T-helper 2 cell treated with Interferon-gamma antibody and Interleukin-4, amounts not matched to agents 5 μg/mL and 100 μg/mL, for 36 hours (primary cell): Measurements from ENCODE around the gene POLR2B.

ENCODE experiments used
- DNase-seq: peaks from one replicate; pipeline ENCODE4 v3.0.0; 2021; ENCODE audit warnings: low spot score
- H3K27ac Mint-ChIP-seq: one replicate; pipeline ENCODE4 v1.8.0; 2021; ENCODE audit warnings: mild to moderate bottlenecking, mixed read lengths
- H3K27me3 Mint-ChIP-seq: one replicate; pipeline ENCODE4 v1.8.0; 2021; ENCODE audit warnings: low read depth, mixed read lengths
- H3K36me3 Mint-ChIP-seq: one replicate; pipeline ENCODE4 v1.8.0; 2021; ENCODE audit warnings: low read depth, mixed read lengths
- H3K4me1 Mint-ChIP-seq: one replicate; pipeline ENCODE4 v1.8.0; 2021; ENCODE audit warnings: low read depth, mixed read lengths
- H3K4me3 Mint-ChIP-seq: one replicate; pipeline ENCODE4 v1.8.0; 2022; ENCODE audit warnings: mild to moderate bottlenecking, moderate library complexity, mixed read lengths
- H3K9me3 Mint-ChIP-seq: one replicate; pipeline ENCODE4 v1.8.0; 2021; ENCODE audit warnings: mixed read lengths

Gene POLR2B

DNA sequence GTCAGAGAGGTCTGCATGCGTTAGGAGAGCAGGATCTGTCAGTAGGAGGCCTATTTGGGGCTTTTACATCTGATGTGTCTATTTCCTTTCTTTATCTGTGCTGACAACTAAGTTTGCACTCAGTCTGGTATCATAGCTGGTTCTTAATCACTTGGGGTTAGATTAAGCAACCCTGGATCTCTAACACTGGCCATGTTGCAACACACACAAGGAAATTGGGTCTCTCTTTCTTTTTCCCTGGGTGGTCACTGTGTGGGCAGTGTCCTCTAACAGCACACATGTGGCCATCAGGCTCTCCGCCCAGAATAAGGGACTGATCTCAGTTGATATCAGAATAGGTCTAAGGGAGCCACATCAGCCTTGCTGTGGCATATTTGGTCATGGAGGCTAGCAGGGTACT lies 92.6 kb downstream of the POLR2B start:
- H3K27ac Mint-ChIP-seq, result no peak overlapping the region
- H3K4me1 Mint-ChIP-seq, result no peaks in the 10 kb centered on the region
- no peak overlapping the region for H3K4me3 Mint-ChIP-seq

DNA sequence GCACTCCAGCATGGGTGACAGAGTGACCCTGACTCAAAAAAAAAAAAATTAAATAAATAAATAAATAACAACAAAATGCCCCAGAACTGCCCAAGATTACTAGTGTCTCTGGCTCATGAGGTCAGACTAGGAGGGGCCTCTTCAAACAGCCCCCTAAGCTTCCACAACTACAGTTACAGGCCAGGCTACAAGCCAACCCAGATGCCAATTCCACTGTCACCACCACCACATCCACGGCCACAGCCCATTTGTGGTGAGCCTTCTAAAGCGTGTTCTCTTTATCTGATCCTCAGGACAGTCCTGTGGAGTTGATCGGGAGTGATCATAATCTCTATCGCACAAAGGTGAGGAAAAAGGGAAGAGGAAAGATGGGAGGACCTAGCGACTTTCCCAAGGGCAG lies 94.9 kb downstream of the POLR2B start:
- no peak overlapping the region for H3K27ac Mint-ChIP-seq
- H3K4me3 Mint-ChIP-seq, result no peak overlapping the region
- no peak for DNase-seq
- H3K9me3 Mint-ChIP-seq, result no peaks in the 10 kb centered on the region
- H3K4me1 Mint-ChIP-seq, result no peaks in the 10 kb centered on the region
- no peaks in the 10 kb centered on the region for H3K36me3 Mint-ChIP-seq
- peaks cover 2% of the 10 kb centered on the region for H3K27me3 Mint-ChIP-seq

More for the DNA sequence above, 92.6 kb downstream of the POLR2B start:
- Mint-ChIP-seq H3K9me3 (no peaks in the 10 kb centered on the region), H3K27me3 (peaks cover 5% of the 10 kb centered on the region), H3K36me3 (no peaks in the 10 kb centered on the region)
- no peak for DNase-seq

- Mint-ChIP-seq H3K36me3 (no peaks in the 10 kb centered on the region), H3K9me3 (no peaks in the 10 kb centered on the region), H3K4me1 (no peaks in the 10 kb centered on the region), H3K27me3 (peaks cover 3% of the 10 kb centered on the region), H3K27ac (no peak overlapping the region), H3K4me3 (no peak overlapping the region)
- DNase-seq, result no peak
Measured at GRCh38 chr4:57074744-57075143, 96.0 kb downstream of the POLR2B start.

DNA sequence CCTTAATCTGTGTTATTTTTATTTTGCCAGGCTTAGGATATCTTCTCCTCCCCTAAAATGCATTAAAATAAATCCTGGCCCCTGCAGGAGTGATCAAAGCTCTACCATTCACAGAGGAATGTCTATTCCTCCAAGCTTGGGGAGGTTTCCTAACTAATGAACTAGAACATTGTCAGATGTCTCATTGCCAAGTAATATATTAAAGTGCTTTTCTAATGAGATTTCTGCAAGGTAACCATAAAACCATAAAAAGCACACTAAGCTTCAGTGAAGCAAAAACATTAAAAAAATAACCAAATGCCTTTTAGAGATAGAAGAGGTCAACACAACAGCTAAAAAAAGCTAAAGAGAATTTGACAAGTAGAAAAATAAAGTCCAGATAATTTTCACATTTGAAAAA lies 96.7 kb downstream of the POLR2B start:
- no peak for DNase-seq
- H3K27ac Mint-ChIP-seq, result no peak overlapping the region
- no peaks in the 10 kb centered on the region for H3K4me1 Mint-ChIP-seq
- no peaks in the 10 kb centered on the region for H3K9me3 Mint-ChIP-seq
- H3K36me3 Mint-ChIP-seq, result no peaks in the 10 kb centered on the region
- no peak overlapping the region for H3K4me3 Mint-ChIP-seq
- H3K27me3 Mint-ChIP-seq, result peaks cover 3% of the 10 kb centered on the region

DNA sequence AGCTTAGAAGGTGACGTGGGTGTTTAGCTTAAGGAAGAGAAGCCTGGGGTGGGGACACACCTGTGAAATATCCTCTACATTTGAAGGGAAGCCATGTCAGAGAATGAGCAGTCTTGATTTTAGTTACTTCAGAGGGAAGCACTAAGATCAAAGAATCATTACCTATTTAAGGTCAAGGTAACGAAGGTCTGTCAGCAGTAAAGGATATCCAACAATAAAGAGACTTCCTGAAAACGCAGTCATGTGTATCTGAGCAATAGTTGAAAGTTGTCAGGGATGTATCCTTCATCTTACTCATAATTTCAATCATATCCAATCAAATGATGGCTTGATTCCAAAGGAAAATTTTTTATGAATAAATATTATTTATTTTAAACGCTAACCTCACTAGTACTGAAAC lies 98.0 kb downstream of the POLR2B start:
- H3K27me3 Mint-ChIP-seq, result peaks cover 5% of the 10 kb centered on the region

DNA sequence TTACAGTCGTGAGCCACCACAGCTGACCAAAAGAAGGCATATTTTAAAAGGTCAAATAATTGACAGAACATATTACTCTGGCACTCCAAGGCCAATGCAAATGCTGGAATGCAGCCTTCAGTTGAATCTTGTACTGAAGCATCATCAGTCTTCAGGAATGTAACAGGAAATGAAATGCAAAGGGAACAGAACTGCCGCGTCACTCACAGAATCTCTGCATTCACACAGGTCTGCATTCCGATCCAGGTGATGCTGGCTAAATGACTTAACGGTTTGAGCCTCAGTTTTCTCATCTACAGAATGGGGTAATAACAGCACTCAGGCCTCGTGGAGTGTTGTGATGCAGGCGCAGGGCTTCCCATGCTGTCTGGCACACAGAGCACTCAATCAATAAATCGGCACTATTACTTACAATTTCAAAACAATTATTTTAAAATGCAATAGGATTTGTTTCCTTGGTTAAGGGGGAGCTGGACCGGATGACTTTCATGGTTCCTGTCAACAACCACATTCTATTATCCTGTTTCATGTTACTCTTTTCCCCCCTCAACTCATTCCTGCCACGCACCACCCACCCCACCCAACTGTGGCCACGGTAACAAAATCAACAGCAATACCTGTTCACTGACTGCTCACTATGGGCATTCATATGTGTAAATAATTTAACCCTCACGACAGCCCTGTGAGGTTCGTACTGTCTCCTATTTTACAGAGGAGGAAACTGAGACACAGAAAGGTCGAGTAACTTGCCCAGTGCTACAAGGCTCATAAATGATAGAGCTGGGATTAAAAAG lies 99.1 kb downstream of the POLR2B start:
- no peak overlapping the region for H3K4me3 Mint-ChIP-seq
- no peaks in the 10 kb centered on the region for H3K4me1 Mint-ChIP-seq
- no peak overlapping the region for H3K27ac Mint-ChIP-seq
- H3K27me3 Mint-ChIP-seq, result peaks cover 5% of the 10 kb centered on the region
- DNase-seq, result no peak
- H3K9me3 Mint-ChIP-seq, result no peaks in the 10 kb centered on the region
- no peaks in the 10 kb centered on the region for H3K36me3 Mint-ChIP-seq

More for the DNA sequence above, 98.0 kb downstream of the POLR2B start:
- Mint-ChIP-seq H3K27ac (no peak overlapping the region), H3K36me3 (no peaks in the 10 kb centered on the region), H3K9me3 (no peaks in the 10 kb centered on the region), H3K4me3 (no peak overlapping the region), H3K4me1 (no peaks in the 10 kb centered on the region)
- no peak for DNase-seq

- no peaks in the 10 kb centered on the region for H3K9me3 Mint-ChIP-seq
- no peak overlapping the region for H3K4me3 Mint-ChIP-seq
- DNase-seq, result no peak
- no peak overlapping the region for H3K27ac Mint-ChIP-seq
- no peaks in the 10 kb centered on the region for H3K4me1 Mint-ChIP-seq
- peaks cover 5% of the 10 kb centered on the region for H3K27me3 Mint-ChIP-seq
- H3K36me3 Mint-ChIP-seq, result no peaks in the 10 kb centered on the region
Measured at GRCh38 chr4:57078685-57079521, 100.2 kb downstream of the POLR2B start.
